Measurements from ENCODE around the gene CD38. TPM values are rescaled to one million over a fixed set of nuclear protein-coding genes. Genes with fewer than 3 reads are reported as not detected.

Gene CD38
- total and polyA plus RNA-seq, 2 of the 13 experiments (the other 11 are each of a cell fraction or from before 2014, with no cell fraction given) = not detected

DNA sequence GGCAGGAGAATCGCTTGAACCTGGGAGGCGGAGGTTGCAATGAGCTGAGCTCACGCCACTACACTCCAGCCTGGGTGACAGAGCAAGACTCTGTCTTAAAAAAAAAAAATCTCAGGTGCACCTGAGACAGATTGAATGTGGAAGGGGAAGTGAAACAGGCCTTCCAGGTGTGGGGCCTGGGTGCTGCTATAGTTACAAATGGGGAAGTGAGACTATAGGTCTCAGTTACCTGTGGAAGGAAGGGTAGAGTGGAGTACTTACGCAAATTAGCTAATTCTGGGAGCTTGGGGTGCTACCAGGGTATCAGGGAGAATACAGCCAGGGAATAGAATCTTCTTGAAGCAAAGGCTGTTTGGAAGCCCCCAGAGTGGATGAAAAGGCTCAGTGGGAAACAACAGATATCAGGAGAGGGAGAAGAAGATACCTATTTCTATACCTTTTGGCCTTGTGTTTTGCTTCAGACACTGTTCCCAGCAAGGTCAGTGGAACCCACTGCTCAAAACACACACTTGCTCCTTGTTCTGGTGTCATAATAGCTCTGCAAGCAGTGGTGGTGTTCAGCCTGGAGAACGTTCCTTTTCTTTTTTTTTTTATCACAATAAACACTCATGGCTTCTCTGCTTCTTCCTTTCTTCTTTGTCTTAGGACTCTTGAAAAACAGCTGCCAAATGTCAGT lies 7.0 kb downstream of the CD38 start (continued):
- TF ChIP-seq THYN1 (CRISPR knock-in tag; IDR thresholded peaks at IDR 0.05; ENCODE audit: borderline replicate concordance, low read depth) (no peak), HNRNPUL1 (IDR thresholded peaks at IDR 0.05; ENCODE audit: low read depth, low read length) (no peak), ZSCAN25 (CRISPR knock-in tag; IDR thresholded peaks at IDR 0.05) (no peak)

DNA sequence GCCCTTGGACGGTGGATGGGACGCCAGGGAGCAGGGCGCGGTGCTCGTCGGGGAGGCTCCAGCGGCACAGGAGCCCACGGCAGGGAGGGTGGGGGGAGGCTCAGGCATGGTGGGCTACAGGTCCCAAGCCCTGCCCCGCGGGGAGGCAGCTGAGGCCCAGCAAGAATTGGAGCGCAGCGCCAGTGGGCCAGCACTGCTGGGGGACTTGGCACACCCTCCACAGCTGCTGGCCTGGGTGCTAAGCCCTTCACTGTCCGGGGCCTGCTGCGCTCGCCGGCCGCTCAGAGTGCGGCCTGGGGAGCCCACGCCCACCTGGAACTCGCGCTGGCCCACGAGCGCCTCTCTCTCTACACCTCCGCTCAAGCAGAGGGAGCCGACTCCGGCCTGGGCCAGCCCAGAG lies 8.6 kb downstream of the CD38 start:
- WGBS (ENCODE audit: low lambda C conversion rate) = 70% methylated on average over 17 of the region's 26 CpGs
- no peaks in the 10 kb centered on the region for H4K20me1 ChIP-seq (ENCODE audit: insufficient read depth, low read length)
- ChIA-PET POLR2A (no interaction called here), CTCF (ENCODE audit: low intra/inter-chr PET ratio, low total read pairs) (no interaction called here)
- no peak overlapping the region for H3K4me2 ChIP-seq (ENCODE audit: low read depth, low read length)
- ATAC-seq = no peak
- H3K4me3 ChIP-seq (replicated peaks in 1 of 3; ENCODE audit: insufficient read depth in 1 of 3, low read depth in 2 of 3, low read length in 3 of 3) = no peak overlapping the region
- no peaks in the 10 kb centered on the region for H3K4me1 ChIP-seq (ENCODE audit: insufficient read depth, low read length)
- in situ Hi-C loops (cut with HindIII; ENCODE audit: extremely low pct_ligation_motif_present, low pct_unique_long_range_greater_than_20kb) (no loop called here), intact Hi-C loops (cut with micrococcal nuclease; ENCODE audit: unreplicated experiment) (no loop called here)
- H3K9me3 ChIP-seq (ENCODE audit: low read length) = no peaks in the 10 kb centered on the region
- no peak for DNase-seq (ENCODE audit: low spot score)
- no peak for FAIRE-seq
- no peak overlapping the region for H2AFZ ChIP-seq (ENCODE audit: low read length)
- H3K79me2 ChIP-seq (ENCODE audit: insufficient read depth, low read length) = no peaks in the 10 kb centered on the region
- no peaks in the 10 kb centered on the region; a peak in 2 of 5 replicates for H3K27me3 ChIP-seq (ENCODE audit: control insufficient read depth in 1 of 2, insufficient read depth in 2 of 2, low read length in 2 of 2)
- no peak for TF ChIP-seq ZNF709 (CRISPR knock-in tag; IDR thresholded peaks at IDR 0.05)
- TF ChIP-seq ZNF782 (CRISPR knock-in tag; IDR thresholded peaks at IDR 0.05; ENCODE audit: borderline replicate concordance) = no peak
- no peak for TF ChIP-seq HOXA7 (CRISPR knock-in tag; IDR thresholded peaks at IDR 0.05)
- TF ChIP-seq CC2D1A (CRISPR knock-in tag; IDR thresholded peaks at IDR 0.05) = no peak
- TF ChIP-seq, protein P1, sequence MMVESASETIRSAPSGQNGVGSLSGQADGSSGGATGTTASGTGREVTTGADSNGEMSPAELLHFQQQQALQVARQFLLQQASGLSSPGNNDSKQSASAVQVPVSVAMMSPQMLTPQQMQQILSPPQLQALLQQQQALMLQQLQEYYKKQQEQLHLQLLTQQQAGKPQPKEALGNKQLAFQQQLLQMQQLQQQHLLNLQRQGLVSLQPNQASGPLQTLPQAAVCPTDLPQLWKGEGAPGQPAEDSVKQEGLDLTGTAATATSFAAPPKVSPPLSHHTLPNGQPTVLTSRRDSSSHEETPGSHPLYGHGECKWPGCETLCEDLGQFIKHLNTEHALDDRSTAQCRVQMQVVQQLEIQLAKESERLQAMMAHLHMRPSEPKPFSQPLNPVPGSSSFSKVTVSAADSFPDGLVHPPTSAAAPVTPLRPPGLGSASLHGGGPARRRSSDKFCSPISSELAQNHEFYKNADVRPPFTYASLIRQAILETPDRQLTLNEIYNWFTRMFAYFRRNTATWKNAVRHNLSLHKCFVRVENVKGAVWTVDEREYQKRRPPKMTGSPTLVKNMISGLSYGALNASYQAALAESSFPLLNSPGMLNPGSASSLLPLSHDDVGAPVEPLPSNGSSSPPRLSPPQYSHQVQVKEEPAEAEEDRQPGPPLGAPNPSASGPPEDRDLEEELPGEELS (CRISPR knock-in tag; IDR thresholded peaks at IDR 0.05) = no peak
- TF ChIP-seq, protein P2, sequence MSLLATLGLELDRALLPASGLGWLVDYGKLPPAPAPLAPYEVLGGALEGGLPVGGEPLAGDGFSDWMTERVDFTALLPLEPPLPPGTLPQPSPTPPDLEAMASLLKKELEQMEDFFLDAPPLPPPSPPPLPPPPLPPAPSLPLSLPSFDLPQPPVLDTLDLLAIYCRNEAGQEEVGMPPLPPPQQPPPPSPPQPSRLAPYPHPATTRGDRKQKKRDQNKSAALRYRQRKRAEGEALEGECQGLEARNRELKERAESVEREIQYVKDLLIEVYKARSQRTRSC (CRISPR knock-in tag; IDR thresholded peaks at IDR 0.05; ENCODE audit: low read depth) = no peak
- no peak for TF ChIP-seq MBNL3 (CRISPR knock-in tag; conservative IDR thresholded peaks at IDR 0.05)
- TF ChIP-seq ZMYM3 (CRISPR knock-in tag; IDR thresholded peaks at IDR 0.05) = no peak
- TF ChIP-seq ZNF569 (CRISPR knock-in tag; IDR thresholded peaks at IDR 0.05; ENCODE audit: borderline replicate concordance) = no peak
- TF ChIP-seq, protein P3, sequence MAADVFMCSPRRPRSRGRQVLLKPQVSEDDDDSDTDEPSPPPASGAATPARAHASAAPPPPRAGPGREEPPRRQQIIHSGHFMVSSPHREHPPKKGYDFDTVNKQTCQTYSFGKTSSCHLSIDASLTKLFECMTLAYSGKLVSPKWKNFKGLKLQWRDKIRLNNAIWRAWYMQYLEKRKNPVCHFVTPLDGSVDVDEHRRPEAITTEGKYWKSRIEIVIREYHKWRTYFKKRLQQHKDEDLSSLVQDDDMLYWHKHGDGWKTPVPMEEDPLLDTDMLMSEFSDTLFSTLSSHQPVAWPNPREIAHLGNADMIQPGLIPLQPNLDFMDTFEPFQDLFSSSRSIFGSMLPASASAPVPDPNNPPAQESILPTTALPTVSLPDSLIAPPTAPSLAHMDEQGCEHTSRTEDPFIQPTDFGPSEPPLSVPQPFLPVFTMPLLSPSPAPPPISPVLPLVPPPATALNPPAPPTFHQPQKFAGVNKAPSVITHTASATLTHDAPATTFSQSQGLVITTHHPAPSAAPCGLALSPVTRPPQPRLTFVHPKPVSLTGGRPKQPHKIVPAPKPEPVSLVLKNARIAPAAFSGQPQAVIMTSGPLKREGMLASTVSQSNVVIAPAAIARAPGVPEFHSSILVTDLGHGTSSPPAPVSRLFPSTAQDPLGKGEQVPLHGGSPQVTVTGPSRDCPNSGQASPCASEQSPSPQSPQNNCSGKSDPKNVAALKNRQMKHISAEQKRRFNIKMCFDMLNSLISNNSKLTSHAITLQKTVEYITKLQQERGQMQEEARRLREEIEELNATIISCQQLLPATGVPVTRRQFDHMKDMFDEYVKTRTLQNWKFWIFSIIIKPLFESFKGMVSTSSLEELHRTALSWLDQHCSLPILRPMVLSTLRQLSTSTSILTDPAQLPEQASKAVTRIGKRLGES (CRISPR knock-in tag; IDR thresholded peaks at IDR 0.05; ENCODE audit: borderline replicate concordance) = no peak
- TF ChIP-seq, protein P4, sequence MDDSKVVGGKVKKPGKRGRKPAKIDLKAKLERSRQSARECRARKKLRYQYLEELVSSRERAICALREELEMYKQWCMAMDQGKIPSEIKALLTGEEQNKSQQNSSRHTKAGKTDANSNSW (CRISPR knock-in tag; IDR thresholded peaks at IDR 0.05; ENCODE audit: borderline replicate concordance) = no peak
- TF ChIP-seq ZBTB1 (CRISPR knock-in tag; IDR thresholded peaks at IDR 0.05; ENCODE audit: borderline replicate concordance) = no peak
- TF ChIP-seq ZNF10 (CRISPR knock-in tag; IDR thresholded peaks at IDR 0.05; ENCODE audit: borderline replicate concordance, low read depth) = no peak
- BruUV-seq (replicated peaks) = no TSS peak
- no peak overlapping the region for H3K27ac ChIP-seq (ENCODE audit: extremely low read length, insufficient read depth, low read length)
- H3K36me3 ChIP-seq (replicated peaks in 1 of 2; ENCODE audit: control insufficient read depth in 1 of 2, insufficient read depth in 2 of 2, low read length in 2 of 2) = no peaks in the 10 kb centered on the region
- no peak overlapping the region for H3K9ac ChIP-seq (ENCODE audit: insufficient read depth, low read depth, low read length)
